SH-SY5Y (cell line): ENCODE results near the gene GJB2.

Experiments
- GATA2 ChIP-seq: IDR thresholded peaks from 2 replicates; pipeline ENCODE4 v1.6.1; 2011; ENCODE audit warnings: mild to moderate bottlenecking, low read depth, low read length
- GATA3 ChIP-seq: IDR thresholded peaks from 2 replicates; pipeline ENCODE4 v1.6.1; 2011; ENCODE audit warnings: low read depth, mild to moderate bottlenecking, low read length, moderate library complexity

Gene GJB2

DNA sequence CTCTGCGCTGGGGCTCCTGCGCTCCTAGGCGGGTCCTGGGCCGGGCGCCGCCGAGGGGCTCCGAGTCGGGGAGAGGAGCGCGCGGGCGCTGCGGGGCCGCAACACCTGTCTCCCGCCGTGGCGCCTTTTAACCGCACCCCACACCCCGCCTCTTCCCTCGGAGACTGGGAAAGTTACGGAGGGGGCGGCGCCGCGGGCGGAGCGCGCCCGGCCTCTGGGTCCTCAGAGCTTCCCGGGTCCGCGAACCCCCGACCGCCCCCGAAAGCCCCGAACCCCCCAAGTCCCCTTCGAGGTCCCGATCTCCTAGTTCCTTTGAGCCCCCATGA lies at the start of gene GJB2:
TSS of gene GJB2 (minus strand) at position 103 of the 326 bp plus-strand sequence. CDS start 3,357 bp downstream, outside the sequence.
- no peak for TF ChIP-seq GATA3
- TF ChIP-seq GATA2, result no peak

DNA sequence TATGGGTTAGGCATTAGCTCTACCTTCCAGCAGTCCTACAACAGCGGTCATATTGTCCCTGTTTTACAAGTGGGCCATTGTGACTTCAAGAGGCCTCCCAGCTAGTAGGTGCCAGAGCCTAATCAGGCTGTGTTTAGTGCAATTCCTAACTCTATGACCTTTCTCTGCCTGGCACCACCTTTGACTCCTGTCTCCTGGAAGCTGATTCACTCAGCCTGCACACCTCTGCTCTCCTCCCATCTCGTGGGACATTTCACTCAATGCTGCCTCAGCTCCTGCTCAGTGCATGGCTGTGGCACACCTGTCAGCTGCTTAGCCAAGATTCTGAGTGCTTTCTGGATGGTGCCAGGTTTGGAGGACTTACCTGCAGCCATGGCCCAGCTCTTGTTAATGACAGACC lies 48.9 kb upstream of the GJB2 start:
- no peak for TF ChIP-seq GATA2
- no peak for TF ChIP-seq GATA3

DNA sequence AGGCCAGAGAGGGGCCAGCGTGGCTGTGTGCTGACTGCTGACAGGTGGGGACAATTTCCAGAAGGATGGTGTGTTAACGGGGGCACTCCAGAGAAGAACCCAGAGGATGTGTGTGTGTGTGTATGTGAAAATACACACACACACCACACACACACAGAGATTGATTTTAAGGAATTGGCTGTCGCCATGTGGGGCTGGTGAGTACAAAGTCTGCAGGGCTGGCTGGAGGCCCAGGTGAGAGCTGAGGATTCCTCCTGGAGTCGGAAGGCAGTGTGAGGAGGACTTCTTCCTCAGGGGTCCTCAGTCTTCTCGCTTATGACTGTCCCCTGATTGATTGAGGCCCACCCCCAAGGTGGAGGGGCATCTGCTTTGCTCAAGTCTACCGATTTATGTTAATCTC lies 47.0 kb upstream of the GJB2 start:
- TF ChIP-seq GATA3 (no peak), GATA2 (no peak)

DNA sequence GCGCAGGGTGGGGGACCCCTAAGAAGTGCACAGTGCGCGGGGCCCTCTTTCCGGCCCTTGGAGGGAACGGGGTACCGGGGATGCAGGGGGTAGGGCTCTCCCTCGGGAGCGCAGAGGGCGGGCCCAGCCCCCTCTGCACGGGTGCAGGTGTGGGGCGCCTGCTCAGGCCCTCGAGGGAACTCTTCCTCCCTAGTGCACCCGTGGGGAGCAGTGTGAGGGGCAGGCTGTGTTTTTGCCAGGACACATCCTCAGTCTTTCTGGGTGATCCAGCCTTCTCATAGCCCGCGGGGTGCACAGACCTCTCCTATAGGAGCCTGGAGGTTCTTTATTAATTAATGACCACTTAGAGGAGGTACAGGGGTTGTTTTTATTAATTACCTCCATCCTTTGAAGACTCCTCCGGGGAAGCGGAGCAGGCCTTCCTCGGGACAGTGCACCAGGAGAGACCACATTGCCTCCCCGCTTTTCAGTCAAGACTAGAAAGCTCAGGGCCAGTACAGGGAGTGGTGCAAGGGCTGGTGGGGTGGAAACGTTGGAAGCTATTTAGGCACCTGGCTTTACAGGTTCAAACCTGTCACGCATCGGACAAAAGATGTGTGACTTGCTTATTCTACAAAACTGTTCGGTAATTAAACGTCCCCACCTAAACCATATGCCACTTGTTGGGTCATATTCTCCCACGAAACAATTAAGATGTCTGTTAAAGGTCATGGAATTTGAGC lies 40.0 kb upstream of the GJB2 start:
- TF ChIP-seq GATA3, result no peak
- TF ChIP-seq GATA2, result no peak

DNA sequence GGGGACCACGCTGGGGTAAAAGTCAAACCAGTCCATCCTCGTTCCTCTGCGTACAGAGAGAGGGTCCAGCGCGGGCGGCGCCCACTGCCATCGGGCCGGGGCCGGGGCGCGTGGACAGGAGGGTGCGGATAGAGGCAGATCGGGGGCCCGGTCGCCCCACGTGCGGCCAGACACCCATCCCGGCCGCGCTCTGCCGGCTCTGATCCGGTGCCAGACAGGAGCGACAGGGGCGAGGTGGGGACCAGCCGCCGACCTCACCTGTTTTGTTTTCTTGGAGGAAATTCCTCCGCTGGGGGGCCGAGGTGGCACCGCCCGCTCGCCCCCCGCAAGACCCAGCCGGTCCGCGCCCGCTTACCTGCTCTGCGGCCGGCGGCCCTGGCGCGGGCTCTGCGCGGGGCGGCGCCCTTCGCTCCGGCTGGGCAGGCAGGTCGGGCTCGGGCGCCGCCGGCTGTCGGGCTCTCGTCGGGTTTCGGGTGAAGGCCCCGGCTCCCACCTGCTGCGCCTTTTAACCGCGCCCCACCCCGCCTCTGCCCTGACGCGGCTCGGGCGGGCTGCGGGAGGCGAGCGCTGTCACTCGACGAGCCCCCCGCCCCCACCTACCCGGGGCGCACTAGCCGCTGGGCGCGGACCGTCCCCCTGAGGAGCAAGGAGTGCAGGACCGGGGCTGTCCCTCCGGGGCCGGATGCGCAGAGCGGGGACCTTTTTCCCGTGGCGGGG lies 39.3 kb upstream of the GJB2 start, which contains the start of gene GJB6:
TSS of gene GJB6 (minus strand) at position 481 of the 717 bp plus-strand sequence. CDS start 8,839 bp downstream, outside the sequence.
- no peak for TF ChIP-seq GATA3
- no peak for TF ChIP-seq GATA2

DNA sequence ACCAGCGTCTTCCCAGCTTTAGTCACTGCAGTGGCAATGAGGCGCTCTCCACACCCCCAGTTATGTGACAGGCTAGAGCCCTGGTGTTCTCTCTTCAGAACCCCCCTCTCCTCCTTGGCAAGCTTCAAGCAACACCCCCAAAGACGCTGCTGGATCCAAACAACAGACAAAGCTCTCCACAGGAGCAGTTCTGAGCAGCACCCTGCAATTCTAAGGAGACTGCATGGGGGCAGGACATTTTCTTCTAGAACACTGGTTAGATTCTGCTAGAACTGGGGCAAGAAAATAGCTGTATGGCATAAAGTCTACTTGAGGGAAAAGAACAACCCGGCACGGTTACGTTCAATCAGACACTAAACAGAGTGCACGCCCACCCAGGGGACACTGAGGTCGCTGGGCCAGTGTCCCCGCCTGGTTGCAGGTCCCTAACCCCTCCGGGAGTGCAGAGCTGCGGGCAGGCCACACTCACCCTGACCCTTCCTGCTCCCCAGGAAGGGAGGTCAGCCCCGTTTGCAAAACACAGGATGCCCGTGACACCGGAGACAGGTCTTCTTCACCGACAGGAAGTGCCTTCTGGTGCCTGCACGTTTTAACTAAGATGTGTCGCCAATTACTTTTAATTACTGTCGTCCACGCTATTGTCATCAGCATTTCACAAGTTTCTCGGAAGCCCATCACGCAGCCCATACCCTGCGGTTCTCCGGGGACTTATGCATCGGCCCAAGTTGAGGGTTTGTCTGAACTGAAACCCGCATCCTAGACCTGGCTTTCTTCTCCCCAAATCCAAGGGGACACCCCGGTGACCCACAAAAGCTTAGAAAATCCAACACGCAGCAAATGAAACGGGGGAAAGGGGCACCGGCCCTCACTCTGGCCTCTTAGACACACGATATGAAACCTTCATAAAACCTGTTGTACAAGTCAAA lies 38.4 kb upstream of the GJB2 start:
- TF ChIP-seq GATA3 (no peak), GATA2 (no peak)

DNA sequence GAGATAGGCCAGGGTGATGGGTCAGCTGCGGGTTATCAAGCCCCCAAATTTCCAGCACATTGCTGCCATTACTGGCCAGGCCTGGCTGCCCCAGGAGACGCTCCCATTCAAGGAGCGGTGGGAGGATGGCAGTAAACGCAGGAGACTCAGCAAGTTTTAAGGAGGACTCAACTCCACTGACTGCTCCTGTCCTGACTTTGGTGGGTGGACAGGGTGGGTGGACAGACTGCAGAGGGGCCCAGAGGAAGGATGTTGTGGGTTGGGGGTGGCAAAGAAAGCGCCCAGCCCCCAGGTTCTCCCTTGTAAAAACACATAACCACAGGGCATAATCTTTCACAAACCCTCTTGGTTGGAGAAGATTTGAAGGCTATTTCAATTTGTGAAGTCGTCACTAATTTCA lies 35.0 kb upstream of the GJB2 start:
- TF ChIP-seq GATA3, result no peak
- no peak for TF ChIP-seq GATA2

DNA sequence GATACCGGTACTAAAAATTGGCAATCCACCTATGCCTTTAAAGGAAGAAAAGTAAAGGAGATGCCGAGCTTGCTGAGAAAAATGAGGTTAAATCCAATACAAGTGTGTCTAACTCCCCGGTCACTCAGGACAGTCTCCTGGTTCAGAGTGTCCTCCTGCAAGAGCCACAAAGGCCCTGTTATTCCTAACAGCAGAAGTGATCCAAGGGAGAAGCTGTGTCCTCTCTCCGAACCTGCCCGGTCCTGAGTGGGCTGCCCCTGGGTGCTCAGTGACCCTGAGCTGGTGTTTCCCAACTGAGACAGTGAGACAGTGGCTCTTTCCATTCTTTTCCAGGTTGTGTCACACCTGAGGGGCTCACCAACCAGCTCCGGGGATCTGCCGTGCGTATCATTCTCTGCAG lies 34.5 kb upstream of the GJB2 start:
- TF ChIP-seq GATA2 (no peak), GATA3 (no peak)

DNA sequence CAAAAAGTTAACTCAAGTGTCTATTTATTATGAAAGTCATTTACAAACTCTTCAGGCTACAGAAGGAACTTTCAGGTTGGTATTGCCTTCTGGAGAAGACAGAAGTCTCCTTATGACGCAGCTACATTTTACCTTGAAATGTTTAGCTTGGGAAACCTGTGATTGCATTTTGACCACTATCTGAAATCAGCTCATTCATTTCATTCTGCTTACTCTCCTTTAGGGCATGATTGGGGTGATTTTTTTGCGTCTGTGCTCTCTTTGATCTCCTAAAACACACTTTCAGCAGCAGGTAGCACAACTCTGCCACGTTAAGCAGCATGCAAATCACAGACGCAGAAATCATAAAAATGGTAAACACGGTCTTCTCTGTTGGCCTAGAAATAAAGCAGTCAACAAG lies 29.8 kb upstream of the GJB2 start:
- TF ChIP-seq GATA2 (no peak), GATA3 (no peak)

DNA sequence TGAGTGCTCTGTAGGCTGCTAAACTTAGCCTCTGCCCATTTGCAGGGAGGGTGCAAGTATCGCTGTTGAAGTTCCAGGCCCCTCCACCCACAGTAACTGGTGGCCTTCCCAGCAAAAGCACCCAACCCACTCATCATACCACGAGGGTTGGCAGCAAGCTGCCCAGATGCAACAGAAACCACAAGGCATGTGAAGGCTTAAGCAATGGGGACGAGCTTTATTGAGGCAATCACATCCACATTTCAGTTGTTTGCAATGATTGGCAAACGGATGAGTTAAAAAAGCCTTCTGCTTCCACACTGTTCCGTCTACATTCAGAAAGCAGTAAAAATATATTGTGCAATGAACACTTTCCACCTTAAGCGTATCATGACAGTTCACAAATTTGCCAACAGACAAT lies 29.0 kb upstream of the GJB2 start:
- TF ChIP-seq GATA2, result no peak
- TF ChIP-seq GATA3, result no peak

DNA sequence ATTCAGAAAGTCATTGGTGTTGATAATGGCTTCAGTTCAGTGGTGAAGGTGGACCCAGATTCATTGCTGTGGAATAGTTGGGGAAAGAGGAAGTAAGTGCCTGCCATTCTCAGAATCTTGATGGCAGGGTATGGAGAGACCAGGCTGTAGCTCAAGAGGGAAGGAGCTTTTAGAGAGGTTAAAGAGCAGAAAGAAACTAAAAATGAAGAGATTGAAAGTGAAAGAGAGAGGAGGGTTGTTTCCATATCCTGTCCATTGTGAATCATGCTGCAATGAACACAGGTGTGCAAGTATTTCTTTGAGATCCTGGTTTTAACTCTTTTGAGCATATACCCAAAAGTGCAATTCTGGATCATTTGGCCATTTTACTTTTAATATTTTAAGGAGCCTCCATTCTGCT lies 26.8 kb upstream of the GJB2 start:
- TF ChIP-seq GATA2 (no peak), GATA3 (no peak)

DNA sequence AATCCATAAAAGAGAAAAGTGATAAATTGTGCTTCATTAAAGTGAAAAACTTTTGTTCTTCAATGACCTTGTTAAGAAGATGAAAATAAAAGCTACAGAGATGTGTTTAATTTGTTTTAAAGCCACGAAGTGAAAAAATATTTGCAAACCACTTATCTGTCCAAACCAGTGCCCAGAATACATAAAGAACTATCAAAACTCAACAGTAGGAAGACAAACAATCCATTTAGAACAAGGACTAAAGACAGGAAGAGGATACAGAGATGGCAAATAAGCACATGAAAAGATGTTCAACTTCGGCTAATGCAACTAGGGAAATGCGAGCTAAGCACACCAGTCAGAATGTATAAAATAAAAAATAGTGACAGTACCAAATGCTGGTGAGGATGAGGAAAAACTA lies 24.4 kb upstream of the GJB2 start:
- no peak for TF ChIP-seq GATA2
- no peak for TF ChIP-seq GATA3

DNA sequence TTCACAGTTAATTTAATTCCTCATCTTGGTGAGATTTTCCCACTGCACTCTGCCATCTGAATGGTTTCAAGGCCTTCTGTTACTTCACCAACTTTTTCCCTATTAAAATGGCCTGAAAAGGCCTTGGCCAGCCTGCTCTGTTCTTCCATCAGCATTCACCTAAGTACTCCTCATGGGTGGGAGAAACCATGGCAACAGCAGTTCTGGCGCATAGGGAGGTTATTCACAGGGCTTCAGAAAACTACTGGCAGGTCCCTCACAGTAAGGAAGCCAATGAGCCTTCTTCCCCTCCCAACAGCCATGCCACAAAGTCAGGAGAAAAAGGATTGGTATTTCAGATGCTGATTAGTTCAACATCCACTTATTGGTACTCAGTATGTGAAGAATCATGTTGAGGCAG lies 17.2 kb upstream of the GJB2 start:
- no peak for TF ChIP-seq GATA2
- no peak for TF ChIP-seq GATA3

DNA sequence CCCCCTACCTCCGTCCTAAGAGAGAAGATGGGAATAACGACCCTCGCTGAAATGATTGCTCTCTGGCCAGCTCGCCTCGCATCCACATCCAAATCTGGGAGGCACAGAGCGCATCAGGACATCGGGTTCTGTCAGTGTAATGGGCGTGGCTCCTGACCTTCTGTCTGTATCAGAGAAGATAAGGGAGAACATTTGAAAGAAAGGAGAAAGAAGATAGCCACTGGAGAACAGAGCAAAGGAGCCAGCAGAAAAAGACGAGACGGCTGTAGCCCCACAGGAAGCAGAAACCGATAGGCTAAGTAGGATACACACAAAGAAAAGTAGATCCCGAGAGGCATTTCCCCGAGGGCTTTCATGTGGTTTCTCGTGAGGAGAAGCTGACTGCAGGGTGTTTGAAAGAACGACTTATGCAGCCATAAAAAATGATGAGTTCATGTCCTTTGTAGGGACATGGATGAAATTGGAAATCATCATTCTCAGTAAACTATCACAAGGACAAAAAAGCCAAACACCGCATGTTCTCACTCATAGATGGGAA lies 14.0 kb upstream of the GJB2 start:
- TF ChIP-seq GATA3, result no peak
- no peak for TF ChIP-seq GATA2
